Islet precursor cell (in vitro differentiated cells): ENCODE data around the gene FLT1.

Experiments
- DNase-seq: peaks from one replicate; pipeline ENCODE4 v3.0.0-alpha.2; 2018

FLT1 gene

GRCh38 chr13:28337166-28338005 is 157.5 kb downstream of the FLT1 start:
- DNase-seq = no peak

- DNase-seq = peak; percentile 75
These were observed 158.7 kb downstream of the FLT1 start for GRCh38 chr13:28336193-28336657.

- no peak for DNase-seq
These were observed 161.6 kb downstream of the FLT1 start for GRCh38 chr13:28333204-28333881.

DNA sequence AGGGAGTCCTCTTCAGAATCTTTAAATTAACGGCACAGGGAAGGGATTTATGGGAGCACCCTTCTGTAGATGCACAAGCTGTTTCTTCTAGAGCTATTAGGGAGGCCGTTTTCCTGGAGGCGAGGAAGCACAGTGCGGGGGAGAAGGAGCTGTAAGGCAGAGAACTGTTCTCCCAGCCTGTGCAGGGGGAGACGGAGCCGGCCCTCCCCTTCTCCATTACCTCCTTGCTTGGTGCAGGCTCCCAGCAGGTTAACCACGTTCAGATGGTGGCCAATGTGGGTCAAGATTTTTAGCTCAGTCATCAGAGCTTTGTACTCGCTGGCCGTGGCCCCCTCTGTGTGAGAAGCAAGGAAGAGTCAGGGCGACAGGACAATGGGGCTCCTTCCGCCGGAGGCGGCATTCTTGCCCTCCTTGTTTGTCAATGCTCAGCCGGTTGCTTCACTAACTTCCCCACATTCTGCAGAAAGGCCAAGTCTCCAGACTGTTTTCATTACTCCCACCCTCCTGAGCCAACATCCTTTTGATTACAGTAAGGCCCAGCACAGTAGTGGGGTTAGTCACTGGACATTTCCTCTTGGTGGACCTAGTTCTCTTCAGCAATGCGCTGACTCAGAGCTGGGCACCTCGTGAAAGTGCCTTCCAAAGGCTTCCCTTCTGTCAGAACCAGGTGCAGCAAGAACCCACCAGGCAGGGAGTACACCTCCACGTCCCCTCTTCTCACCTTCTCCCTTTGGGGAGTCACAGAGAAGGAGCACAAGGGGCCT is 165.4 kb downstream of the FLT1 start:
- peak; percentile 77 for DNase-seq

DNA sequence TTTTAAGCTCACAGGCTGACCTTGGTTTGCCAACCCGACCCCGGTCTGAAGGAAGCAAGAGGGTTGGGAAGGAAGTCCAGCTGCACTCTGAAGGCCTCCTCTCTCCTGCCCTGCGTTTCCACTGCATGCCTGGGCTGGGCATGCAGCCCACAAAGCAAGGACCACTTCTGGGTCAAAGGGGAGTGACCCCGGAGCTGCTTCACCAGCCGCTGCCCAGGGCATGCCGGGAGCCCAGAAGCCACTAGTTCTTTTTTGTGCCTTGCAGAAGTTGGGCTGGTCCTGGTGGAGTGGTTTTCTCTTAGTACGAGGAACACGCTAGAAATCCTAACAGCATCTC is 166.7 kb downstream of the FLT1 start:
- no peak for DNase-seq

GRCh38 chr13:28327373-28328270 is 167.3 kb downstream of the FLT1 start:
- peak; percentile 78 for DNase-seq

GRCh38 chr13:28326056-28326455 is 168.9 kb downstream of the FLT1 start:
- no peak for DNase-seq

DNA sequence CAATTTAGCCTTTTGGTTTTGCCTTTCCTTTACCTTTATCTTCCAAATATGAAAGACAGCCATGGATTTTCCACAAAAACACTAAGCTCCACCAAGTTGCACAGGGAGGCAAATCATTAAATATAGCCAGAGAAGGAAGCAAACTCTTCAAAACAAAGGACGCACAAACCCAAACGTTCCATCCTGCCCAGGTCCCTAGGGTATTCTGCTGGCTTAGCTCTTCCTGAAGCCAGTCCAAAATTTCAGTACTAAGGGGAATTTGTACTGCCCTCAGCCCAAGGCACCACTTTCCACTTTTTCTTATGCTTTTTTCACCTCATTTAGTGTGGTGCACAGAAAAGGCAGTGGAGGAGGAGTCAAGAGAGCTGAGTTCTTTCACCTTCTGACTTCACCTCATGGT is 169.9 kb downstream of the FLT1 start:
- DNase-seq = no peak

DNA sequence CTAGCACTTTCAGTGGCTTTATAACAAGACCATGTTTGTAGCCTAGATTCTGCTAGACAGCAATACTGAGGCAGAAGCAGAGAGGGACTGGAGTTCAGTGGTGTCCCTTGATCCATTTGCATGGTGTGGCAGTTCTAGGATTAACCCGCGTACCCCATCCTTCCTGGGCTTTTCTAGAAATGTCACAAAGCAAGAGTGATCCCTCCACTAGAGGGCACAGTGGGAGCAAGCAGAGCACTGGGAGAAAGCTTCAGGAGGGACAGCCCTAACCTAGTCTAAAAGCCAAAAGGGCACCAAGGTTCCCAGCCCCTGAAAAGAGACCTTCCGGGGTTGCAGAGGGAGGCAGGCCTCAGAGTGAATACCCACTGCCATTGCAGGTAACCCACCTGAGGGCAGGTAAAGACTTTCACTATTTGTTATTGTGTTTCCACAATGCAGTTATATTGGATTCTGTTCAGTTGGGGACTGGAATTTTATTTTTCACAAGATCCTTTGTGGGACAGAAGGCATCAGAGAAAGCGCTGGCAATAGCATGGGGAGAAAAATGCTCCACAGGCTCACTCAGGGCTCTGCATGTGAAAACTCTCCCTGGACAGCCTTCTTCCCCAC is 170.6 kb downstream of the FLT1 start:
- peak; percentile 82 for DNase-seq

DNA sequence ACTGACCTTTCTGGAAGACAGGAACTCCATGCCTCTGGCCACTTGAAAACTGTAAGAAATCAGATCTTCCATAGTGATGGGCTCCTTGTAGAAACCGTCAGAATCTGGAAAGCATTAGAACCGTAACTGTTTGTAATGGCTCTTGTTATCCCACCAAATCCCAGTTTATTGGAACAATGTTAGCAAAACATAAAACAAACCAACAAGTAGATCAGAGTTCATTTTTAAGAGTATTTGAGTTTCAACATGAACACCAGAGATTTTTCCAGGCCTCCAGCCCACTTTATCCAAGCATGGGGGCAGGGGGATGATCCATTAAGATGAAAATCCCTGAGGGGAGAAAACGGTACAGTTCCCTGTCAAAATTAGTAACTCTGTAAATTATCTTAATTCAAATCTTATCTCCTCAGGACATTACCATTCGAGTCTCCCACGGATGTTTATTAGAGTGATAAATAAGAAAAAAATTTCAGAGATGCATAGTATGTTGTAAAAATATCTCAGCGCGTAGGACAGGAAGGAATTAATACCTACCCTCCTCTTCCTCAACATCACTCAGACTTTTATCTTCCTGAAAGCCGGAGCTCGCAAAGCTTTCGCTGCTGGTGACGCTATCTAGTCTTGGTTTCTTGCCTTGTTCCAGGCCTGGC is 172.5 kb downstream of the FLT1 start:
- DNase-seq = no peak

DNA sequence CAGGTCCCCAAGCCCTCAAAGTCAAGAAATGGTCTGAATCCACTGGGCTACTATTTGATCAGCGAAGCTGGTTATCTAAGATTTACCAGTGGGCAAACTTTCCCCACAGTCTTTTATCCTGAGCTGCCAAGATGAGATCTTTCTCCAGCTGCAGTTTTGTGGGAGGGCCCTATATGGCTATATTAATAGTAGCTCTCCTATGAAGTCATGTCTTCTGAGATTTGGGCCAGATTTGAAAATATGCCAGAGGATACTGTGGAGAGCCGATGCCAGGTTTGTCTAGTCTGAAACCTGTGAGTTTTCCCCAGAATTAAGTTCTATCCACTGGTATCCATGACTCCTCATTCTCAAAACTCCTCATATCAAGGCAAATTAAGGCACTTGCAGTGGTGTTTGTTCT is 173.2 kb downstream of the FLT1 start:
- no peak for DNase-seq

GRCh38 chr13:28320884-28321574 is 173.9 kb downstream of the FLT1 start:
- peak; percentile 25 for DNase-seq

- DNase-seq = no peak
These were observed 174.7 kb downstream of the FLT1 start for GRCh38 chr13:28320209-28320608.

DNA sequence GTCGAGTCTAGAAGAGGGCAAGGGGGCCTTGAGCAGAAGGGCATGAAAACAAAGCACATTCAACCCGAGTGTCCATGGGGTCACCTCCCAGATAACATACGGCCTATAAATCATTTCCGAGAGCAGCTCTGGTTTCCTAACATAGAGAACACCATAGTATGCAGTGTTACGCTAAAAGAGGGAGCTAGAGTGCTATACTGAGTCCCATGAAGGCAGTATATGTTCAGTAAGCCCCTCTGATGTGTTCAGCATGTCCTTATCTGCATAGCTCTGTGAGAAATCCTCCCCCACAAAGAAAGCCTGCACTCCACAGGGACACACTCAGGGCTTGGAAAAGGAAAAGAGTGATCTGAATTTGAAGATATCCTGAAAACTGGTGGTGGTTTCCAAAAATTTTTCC is 175.4 kb downstream of the FLT1 start:
- DNase-seq = no peak

DNA sequence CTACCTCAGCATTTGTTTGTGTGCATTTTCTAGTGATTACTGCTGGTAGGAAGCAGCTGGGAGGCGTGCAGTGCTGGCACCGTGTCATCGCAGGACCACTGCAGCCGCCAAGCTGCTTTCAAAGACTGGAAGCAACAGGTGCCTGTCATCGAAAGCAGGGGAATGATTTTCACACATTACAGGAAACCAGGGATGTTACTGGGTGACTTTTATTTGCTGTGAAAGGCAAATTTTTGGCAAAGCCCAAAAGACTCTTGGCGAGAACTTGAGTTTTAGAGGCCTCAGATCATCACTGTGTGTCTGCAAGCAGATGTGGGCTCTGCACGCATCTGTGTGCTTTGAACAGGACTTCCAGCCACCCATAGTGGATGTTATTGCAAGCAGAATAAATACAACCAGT is 176.4 kb downstream of the FLT1 start:
- DNase-seq = no peak

DNA sequence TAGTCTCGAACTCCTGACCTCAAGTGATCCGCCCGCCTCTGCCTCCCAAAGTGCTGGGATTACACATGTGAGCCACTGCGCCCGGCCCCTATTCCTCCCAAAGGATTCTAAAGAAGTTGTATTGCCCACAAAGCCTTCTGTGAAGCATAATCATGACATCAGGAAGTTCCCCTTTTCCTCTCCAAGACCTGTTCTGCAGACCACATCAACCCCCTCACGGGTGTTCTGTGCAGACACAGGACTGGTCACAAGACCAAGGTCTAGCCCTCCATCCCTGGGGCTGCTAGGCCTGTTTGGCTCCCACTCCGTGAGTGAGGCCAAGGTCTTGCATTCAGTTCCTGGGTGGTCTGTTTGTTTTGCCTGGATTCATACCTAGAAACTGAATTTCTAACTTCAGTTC is 178.1 kb downstream of the FLT1 start:
- no peak for DNase-seq

DNA sequence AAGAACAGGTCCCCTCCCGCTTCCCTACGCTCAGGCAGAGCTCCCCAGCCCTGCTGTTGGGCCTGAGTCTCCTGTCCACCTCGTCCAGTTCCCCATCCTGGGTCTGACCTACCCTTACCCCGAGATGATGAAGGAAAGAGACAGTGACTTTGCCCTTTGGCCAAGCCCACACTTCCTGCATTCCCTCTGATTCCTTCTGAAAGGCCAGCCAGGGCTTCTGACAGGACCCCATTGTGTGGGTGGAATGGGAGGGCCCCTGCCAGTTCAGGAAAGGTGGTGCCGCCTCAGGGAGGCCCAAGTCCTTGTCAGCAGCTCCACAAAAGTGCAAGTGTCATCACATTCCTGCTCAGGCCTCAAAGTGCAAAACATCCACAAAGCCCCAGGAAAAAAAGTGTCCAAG is 178.8 kb downstream of the FLT1 start:
- peak; percentile 77 for DNase-seq

GRCh38 chr13:28314879-28315278 is 180.0 kb downstream of the FLT1 start:
- DNase-seq = no peak

DNA sequence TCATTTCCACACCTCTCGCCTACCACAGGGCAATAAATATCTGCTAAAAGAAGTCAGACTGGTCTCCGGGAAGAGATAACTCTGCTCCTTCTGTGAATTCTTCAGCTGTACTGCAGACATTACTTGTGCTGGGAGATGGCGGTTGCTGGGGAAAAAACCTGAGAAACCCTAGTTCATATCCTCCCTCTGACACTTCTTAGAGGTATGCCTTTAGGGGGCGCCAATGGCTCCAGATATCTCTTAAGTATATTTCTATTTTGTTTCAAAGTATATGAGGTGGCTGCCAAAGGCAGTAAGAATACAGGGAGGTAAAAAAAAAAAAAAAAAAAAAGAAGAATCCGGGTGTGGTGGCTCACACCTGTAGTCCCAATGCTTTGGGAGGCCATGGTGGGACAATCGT is 181.3 kb downstream of the FLT1 start:
- DNase-seq = no peak

DNA sequence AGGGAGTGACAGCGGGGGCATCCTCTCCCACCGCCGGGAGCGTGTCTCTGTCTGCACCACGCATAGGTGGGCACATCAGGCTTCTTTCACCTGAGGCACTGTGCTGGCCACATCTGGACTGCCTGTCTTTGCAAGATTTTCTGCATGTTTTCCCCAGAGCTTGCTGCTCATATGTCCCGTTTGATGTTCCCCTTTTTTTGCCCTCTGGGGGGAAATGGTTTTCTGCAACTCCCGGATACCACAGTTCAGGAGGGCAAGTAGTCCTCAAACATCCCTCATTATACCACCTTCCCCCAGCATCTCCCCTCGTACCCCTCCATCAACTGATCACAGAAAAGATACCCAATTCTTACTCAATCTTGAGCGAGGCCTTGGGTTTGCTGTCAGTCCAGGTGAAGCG is 188.6 kb downstream of the FLT1 start:
- DNase-seq = no peak

DNA sequence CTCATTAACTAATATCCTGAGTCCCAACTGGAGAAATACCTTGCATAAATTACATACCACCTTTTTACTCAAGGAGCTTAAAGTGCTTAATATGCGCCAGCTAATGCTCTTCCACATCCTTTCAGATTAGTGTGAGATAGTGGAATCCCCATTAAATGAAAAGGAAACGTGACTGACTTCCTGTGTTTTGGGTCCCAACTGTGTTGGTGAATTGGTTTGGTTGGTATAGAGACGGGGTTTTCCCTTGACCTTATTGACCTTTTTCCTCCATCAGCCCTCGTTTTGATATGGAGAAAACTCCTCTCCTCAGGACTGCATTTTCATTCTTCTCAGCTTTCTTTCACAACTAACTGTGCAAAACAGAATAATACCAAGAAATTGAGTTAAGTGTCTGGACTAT is 193.1 kb downstream of the FLT1 start:
- no peak for DNase-seq
